Thoracic aorta endothelial cell (primary cell): ENCODE measurements around the gene GMEB2. TPM values are rescaled to one million over a fixed set of nuclear protein-coding genes. Genes with fewer than 3 reads are reported as not detected.

Source experiments
- total RNA-seq: library from RNA; depleted of rRNA; stranded (reverse); fragments of >200 nt; gene quantifications from 2 replicates; pipeline ENCODE4 v1.2.3, GENCODE V29; 2012

GMEB2 gene
- 8.6 and 10.6 TPM in 2 replicates for total RNA-seq

GRCh38 chr20:63626424-63627128 lies at the start of gene GMEB2:
TSS of gene GMEB2 (minus strand) at chr20:63627101. CDS start at chr20:63619397, 7,704 bp downstream.

DNA sequence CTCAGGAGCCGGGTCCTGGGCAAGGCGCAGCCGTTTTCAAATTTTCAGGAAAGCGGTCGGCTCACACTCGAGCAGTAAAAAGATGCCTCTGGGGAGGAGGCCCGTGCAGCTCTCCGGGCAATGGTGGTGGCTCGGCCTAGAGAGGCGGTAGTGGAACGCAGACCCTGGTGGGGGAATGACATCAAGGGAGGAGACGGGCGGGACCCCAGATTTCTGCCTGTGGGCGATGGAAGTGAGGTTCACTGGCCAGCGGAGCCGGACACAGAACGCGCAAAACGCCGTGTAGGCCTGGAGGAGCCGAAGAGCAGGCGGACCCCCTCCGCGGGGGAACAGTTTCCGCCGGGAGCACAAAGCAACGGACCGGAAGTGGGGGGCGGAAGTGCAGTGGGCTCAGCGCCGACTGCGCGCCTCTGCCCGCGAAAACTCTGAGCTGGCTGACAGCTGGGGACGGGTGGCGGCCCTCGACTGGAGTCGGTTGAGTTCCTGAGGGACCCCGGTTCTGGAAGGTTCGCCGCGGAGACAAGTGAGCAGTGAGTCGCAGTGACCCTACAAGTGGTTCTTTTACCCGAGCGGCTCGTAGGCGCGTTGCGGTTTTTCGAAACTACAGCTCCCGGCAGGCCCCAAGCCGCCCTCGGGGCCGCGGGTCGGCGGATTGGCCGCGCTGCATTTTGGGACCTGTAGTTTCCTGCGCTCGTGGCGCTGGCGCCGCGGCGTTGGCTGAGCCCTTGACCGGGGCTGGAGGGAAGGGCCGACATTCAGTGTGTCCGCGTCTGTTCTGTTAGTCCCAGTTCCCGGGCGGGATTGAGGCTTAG lies 31.2 kb upstream of the GMEB2 start, which contains the start of gene RTEL1:
RTEL1 (plus strand) TSS at position 376 of the 812 bp plus-strand sequence. CDS start 1,091 bp downstream, outside the sequence.

DNA sequence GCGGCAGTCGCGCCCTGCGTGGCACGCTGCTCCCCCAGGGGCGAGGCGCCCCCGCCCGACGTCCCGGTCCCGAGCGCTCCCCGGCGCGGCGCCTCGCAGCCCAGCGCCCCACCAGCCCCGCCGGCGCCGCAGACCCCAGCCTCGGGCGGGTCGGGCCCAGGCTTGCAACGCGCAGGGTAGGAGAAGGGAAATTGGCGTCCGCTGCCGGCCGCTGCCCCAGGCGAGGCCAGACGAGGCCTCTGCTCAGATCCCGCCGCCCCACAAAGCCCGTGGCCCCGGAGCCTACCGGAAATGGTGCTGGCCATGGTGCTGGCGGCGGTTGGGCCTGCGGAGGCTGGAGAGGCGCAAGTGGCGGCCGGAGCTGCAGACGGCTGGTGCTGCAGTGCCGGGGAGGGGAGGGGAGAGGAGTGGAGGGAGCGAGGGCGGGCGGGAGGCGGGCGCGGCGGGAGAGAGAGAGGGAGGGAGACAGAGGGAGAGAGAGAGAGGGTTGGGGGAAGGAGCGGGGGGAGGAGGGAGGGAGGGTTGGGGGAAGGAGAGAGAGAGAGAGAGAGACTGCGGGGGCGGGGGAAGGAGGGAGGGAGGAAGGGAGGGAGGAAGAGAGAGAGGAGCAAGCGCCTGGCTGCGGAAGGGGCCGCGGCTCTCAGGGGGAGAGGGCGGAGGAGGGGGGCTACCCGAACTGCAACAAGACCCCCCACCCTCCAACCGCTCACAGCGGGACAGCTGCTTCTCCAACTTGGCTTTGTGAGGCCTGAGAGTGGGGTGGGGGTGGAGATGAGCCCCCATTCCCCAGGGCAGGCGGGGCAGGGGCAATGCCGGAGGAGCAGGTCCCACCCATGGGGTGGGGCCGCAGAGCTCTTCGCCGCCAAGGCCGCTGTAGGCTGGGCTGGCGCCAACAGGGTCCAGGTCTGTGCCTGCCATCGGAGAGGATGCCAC lies 26.4 kb upstream of the GMEB2 start, which contains the start of gene STMN3:
STMN3 (minus strand) TSS at position 384 of the 933 bp plus-strand sequence; CDS start at position 305, 79 bp downstream.

GRCh38 chr20:63574156-63574828 lies 52.6 kb downstream of the GMEB2 start, which contains the start of gene HELZ2:
TSS of gene HELZ2 (minus strand) at chr20:63574239. CDS start at chr20:63572385, 1,854 bp downstream.

DNA sequence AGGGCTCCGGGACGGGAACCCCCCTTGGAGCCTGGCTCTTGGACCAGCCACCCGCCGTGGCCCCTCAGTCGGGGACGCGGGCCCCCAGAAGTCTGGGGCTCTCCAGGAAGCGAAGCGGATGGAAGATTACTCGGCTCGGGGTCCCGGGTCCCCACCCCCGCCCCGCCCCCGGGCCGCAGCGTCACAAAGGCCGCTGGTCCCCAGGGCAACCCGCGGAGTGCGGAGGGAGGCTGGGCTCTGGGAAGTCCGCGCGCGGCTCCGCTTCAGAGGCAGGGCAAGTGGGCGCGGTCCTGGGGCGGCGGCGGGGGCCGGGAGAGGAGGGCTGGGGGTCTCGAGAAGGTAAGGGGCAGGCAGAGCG lies 73.0 kb downstream of the GMEB2 start, which contains the start of gene FNDC11:
FNDC11 (plus strand) TSS at position 227 of the 358 bp plus-strand sequence. CDS start 1,505 bp downstream, outside the sequence.

GRCh38 chr20:63547725-63548480 lies 79.0 kb downstream of the GMEB2 start, which contains the start of gene SRMS:
TSS of gene SRMS (minus strand) at chr20:63547749. CDS start at chr20:63547463, 286 bp downstream.

Other genes starting within 250 kb of the GMEB2 start
- not detected in 2 replicates for gene KCNQ2, start 154.4 kb downstream of the GMEB2 start, total RNA-seq
- gene EEF1A2, start 128.0 kb downstream of the GMEB2 start, total RNA-seq: 1.0 and 2.3 TPM in 2 replicates
- 41.0 and 75.0 TPM in 2 replicates for gene PPDPF, start 106.3 kb downstream of the GMEB2 start, total RNA-seq
- not detected in 2 replicates for gene PTK6, start 89.7 kb downstream of the GMEB2 start, total RNA-seq
- not detected in 2 replicates for gene SRMS, start 79.4 kb downstream of the GMEB2 start, total RNA-seq
- gene FNDC11, start 72.9 kb downstream of the GMEB2 start, total RNA-seq: 0.40 and 0.50 TPM in 2 replicates
- 26.9 and 33.4 TPM in 2 replicates for gene HELZ2, start 52.9 kb downstream of the GMEB2 start, total RNA-seq
- 3.5 and 6.1 TPM in 2 replicates for gene STMN3, start 26.3 kb upstream of the GMEB2 start, total RNA-seq
- gene RTEL1, start 31.2 kb upstream of the GMEB2 start, total RNA-seq: 19.8 and 22.6 TPM in 2 replicates
- gene TNFRSF6B, start 69.6 kb upstream of the GMEB2 start, total RNA-seq: 13.2 and 15.5 TPM in 2 replicates
- 24.3 and 25.3 TPM in 2 replicates for gene ARFRP1, start 80.9 kb upstream of the GMEB2 start, total RNA-seq
- gene ZGPAT, start 80.9 kb upstream of the GMEB2 start, total RNA-seq: 15.8 and 16.1 TPM in 2 replicates
- 2.4 and 3.6 TPM in 2 replicates for gene LIME1, start 109.6 kb upstream of the GMEB2 start, total RNA-seq
- gene SLC2A4RG, start 112.7 kb upstream of the GMEB2 start, total RNA-seq: 21.8 and 25.8 TPM in 2 replicates
- gene ZBTB46, start 204.2 kb upstream of the GMEB2 start, total RNA-seq: 2.9 and 3.2 TPM in 2 replicates
- not detected in 2 replicates for gene ABHD16B, start 234.4 kb upstream of the GMEB2 start, total RNA-seq
- 128 and 140 TPM in 2 replicates for gene TPD52L2, start 238.2 kb upstream of the GMEB2 start, total RNA-seq